NCI-H526 (cell line): ENCODE results near the gene BCAS1.

ENCODE experiments used
- DNase-seq, 2 experiments: peaks; one replicate each; lab custom pipeline; 2025; lab: John Stamatoyannopoulos, UW

Gene BCAS1

GRCh38 chr20:54103067-54103761 is 32.8 kb upstream of the BCAS1 start:
- DNase-seq, result peak in 1 of 2 experiments; percentile 72

- no peak for DNase-seq
These were observed 32.1 kb upstream of the BCAS1 start for GRCh38 chr20:54102543-54102942.

GRCh38 chr20:54100563-54100962 is 30.2 kb upstream of the BCAS1 start:
- DNase-seq, result no peak

- no peak for DNase-seq
These were observed 29.5 kb upstream of the BCAS1 start for GRCh38 chr20:54099894-54100293.

GRCh38 chr20:54098047-54098446 is 27.7 kb upstream of the BCAS1 start:
- no peak for DNase-seq

GRCh38 chr20:54097236-54097529 is 26.8 kb upstream of the BCAS1 start:
- no peak for DNase-seq

- no peak for DNase-seq
These were observed 25.4 kb upstream of the BCAS1 start for GRCh38 chr20:54095824-54096223.

- DNase-seq, result no peak
These were observed 23.8 kb upstream of the BCAS1 start for GRCh38 chr20:54094268-54094580.

- peak; percentile 23 to 50 for DNase-seq
These were observed 23.3 kb upstream of the BCAS1 start for GRCh38 chr20:54093423-54094267.

GRCh38 chr20:54092021-54092420 is 21.6 kb upstream of the BCAS1 start:
- no peak for DNase-seq

- no peak for DNase-seq
These were observed 20.7 kb upstream of the BCAS1 start for GRCh38 chr20:54091120-54091480.

- DNase-seq, result no peak
These were observed 20.1 kb upstream of the BCAS1 start for GRCh38 chr20:54090230-54091119.

- no peak for DNase-seq
These were observed 18.0 kb upstream of the BCAS1 start for GRCh38 chr20:54088430-54088829.

GRCh38 chr20:54086507-54087039 is 16.2 kb upstream of the BCAS1 start:
- DNase-seq, result no peak

- no peak for DNase-seq
These were observed 15.5 kb upstream of the BCAS1 start for GRCh38 chr20:54085910-54086309.

GRCh38 chr20:54085425-54085824 is 15.0 kb upstream of the BCAS1 start:
- no peak for DNase-seq

- DNase-seq, result no peak
These were observed 14.5 kb upstream of the BCAS1 start for GRCh38 chr20:54084727-54085388.

GRCh38 chr20:54084193-54084592 is 13.8 kb upstream of the BCAS1 start:
- DNase-seq, result no peak

- no peak for DNase-seq
These were observed 13.1 kb upstream of the BCAS1 start for GRCh38 chr20:54083459-54083858.

- DNase-seq, result no peak
These were observed 11.7 kb upstream of the BCAS1 start for GRCh38 chr20:54082100-54082499.

- no peak for DNase-seq
These were observed 9.3 kb upstream of the BCAS1 start for GRCh38 chr20:54079652-54080051.
